Naive thymus-derived CD4-positive, alpha-beta T cell (primary cell): ENCODE results near the gene GSTCD. TPM values are rescaled to one million over a fixed set of nuclear protein-coding genes. Genes with fewer than 3 reads are reported as not detected.
"Not testable (repeated sequence)": the region's sequence is repeated elsewhere in the genome, so short reads cannot be mapped to it uniquely, and the experiment has no call there.

Experiments
- ATAC-seq: fragments of 150-1000 bp; cut with Tn5 transposase; 2 replicates; pipeline ENCODE4 v1.10.0; 2021; ENCODE audit warnings: mild to moderate bottlenecking, moderate library complexity
- CTCF ChIA-PET: fragments of 350-600 bp; sonication (Branson Sonifier 250); formaldehyde crosslinking; loops from one replicate; lab custom pipeline; 2021; ENCODE audit warnings: antibody characterized with exemption; lab: Charles Lee
- POLR2A ChIA-PET: fragments of 350-600 bp; sonication (Branson Sonifier 250); formaldehyde crosslinking; loops from one replicate; lab custom pipeline; 2021; ENCODE audit warnings: antibody characterized with exemption, inconsistent platforms; lab: Charles Lee
- DNase-seq, 9 donors: peaks; one replicate each; pipeline versions ENCODE4 v3.0.0 to v3.0.0-alpha.2; 2020 to 2022; ENCODE audit warnings: mixed read lengths in 1 of 9
- H3K27ac ChIP-seq: one replicate; pipeline ENCODE4 v1.7.0; 2013; ENCODE audit warnings: mild to moderate bottlenecking, low read depth, low read length, moderate library complexity
- H3K27me3 ChIP-seq, 2 donors: one replicate each; pipeline ENCODE4 v1.7.0; 2013; ENCODE audit warnings: low read length in 2 of 2, mild to moderate bottlenecking in 2 of 2, moderate library complexity in 2 of 2; ENCODE audit not compliant: control insufficient read depth in 2 of 2, insufficient read depth in 2 of 2
- H3K36me3 ChIP-seq, 3 experiments: 1 replicate in 2 of 3; 2 replicates in 1 of 3; pipeline ENCODE4 v1.7.0; 2013; ENCODE audit warnings: low read length in 3 of 3, mild to moderate bottlenecking in 3 of 3, moderate library complexity in 1 of 3; ENCODE audit not compliant: insufficient read depth in 3 of 3, control insufficient read depth in 2 of 3
- H3K4me1 ChIP-seq, 2 donors: one replicate each; pipeline ENCODE4 v1.7.0; 2013; ENCODE audit warnings: low read length in 2 of 2, mild to moderate bottlenecking in 2 of 2, moderate library complexity in 1 of 2; ENCODE audit not compliant: control insufficient read depth in 2 of 2, insufficient read depth in 2 of 2
- H3K4me3 ChIP-seq: 2 replicates; pipeline ENCODE4 v1.7.0; 2013; ENCODE audit warnings: mild to moderate bottlenecking, low read length
- H3K9me3 ChIP-seq, 3 experiments: 1 replicate in 2 of 3; 2 replicates in 1 of 3; pipeline ENCODE4 v1.7.0; 2013; ENCODE audit warnings: low read length in 3 of 3; ENCODE audit not compliant: control insufficient read depth in 2 of 3
- H3K27ac Mint-ChIP-seq, 9 donors: one replicate each; pipeline ENCODE4 v1.8.0; 2020 to 2022; ENCODE audit warnings: mixed read lengths in 9 of 9, mild to moderate bottlenecking in 8 of 9, moderate library complexity in 5 of 9, inconsistent platforms in 2 of 9
- H3K27me3 Mint-ChIP-seq, 5 donors: one replicate each; pipeline ENCODE4 v1.8.0; 2021 to 2022; ENCODE audit warnings: mixed read lengths in 5 of 5, mild to moderate bottlenecking in 1 of 5
- H3K36me3 Mint-ChIP-seq, 5 donors: one replicate each; pipeline ENCODE4 v1.8.0; 2020 to 2022; ENCODE audit warnings: mixed read lengths in 5 of 5, mild to moderate bottlenecking in 3 of 5, inconsistent platforms in 1 of 5
- H3K4me1 Mint-ChIP-seq, 7 donors: one replicate each; pipeline ENCODE4 v1.8.0; 2020 to 2022; ENCODE audit warnings: mixed read lengths in 7 of 7, mild to moderate bottlenecking in 3 of 7, inconsistent platforms in 1 of 7
- H3K4me3 Mint-ChIP-seq, 10 donors: one replicate each; pipeline ENCODE4 v1.8.0; 2020 to 2022; ENCODE audit warnings: mild to moderate bottlenecking in 10 of 10, mixed read lengths in 10 of 10, moderate library complexity in 6 of 10, inconsistent platforms in 2 of 10
- H3K9me3 Mint-ChIP-seq, 11 donors: one replicate each; pipeline ENCODE4 v1.8.0; 2020 to 2022; ENCODE audit warnings: mixed read lengths in 11 of 11, mild to moderate bottlenecking in 4 of 11, inconsistent platforms in 1 of 11, moderate library complexity in 1 of 11
- intact Hi-C, 2 donors: fragments of 100-400 bp; cut with micrococcal nuclease; formaldehyde crosslinking; loops; one replicate each; pipeline ENCODE4 v1.15.1; 2023
- polyA plus RNA-seq, 2 donors: library from polyadenylated mRNA; unstranded; fragments of 300-500 nt; fragmentation: Illumina TruSeq; gene quantifications; one replicate each; pipeline ENCODE4 v1.2.3, GENCODE V29; 2021
- total RNA-seq, 6 experiments: library from RNA in 5 of 6; stranded (reverse) in 5 of 6; gene quantifications; 1 replicate in 5 of 6; 2 replicates in 1 of 6; pipeline ENCODE4 v1.2.3 and lab custom pipeline; 2021 to 2026

Gene GSTCD
- total and polyA plus RNA-seq, 7 experiments from 2014 or later, result 3.8 to 9.2 (median 5.8) TPM

GRCh38 chr4:105836537-105836936, 128.0 kb downstream of the GSTCD start:
- intact Hi-C loops, result no loop called here
- Histone ChIP-seq H3K27ac (no peak overlapping the region), H3K36me3 (no peaks in the 10 kb centered on the region), H3K9me3 (no peaks in the 10 kb centered on the region), H3K4me3 (no peak overlapping the region), H3K27me3 (no peaks in the 10 kb centered on the region), H3K4me1 (no peaks in the 10 kb centered on the region)
- peaks cover 2 to 45% (median 23%) of the 10 kb centered on the region in 5 donors for H3K36me3 Mint-ChIP-seq
- no peak overlapping the region for H3K4me3 Mint-ChIP-seq
- H3K4me1 Mint-ChIP-seq, result peaks cover 0 to 7% (median 0%) of the 10 kb centered on the region in 7 donors
- H3K9me3 Mint-ChIP-seq, result peaks cover 0 to 7% (median 0%) of the 10 kb centered on the region in 11 donors
- H3K27ac Mint-ChIP-seq, result no peak overlapping the region
- no peaks in the 10 kb centered on the region for H3K27me3 Mint-ChIP-seq
- POLR2A ChIA-PET, result no interaction called here
- ATAC-seq (no peak), DNase-seq (no peak)
- CTCF ChIA-PET, result no interaction called here

GRCh38 chr4:105837037-105837436, 128.5 kb downstream of the GSTCD start:
- H3K4me3 ChIP-seq, result no peak overlapping the region
- H3K9me3 Mint-ChIP-seq, result peaks cover 0 to 7% (median 0%) of the 10 kb centered on the region in 11 donors
- intact Hi-C loops, result no loop called here
- no peak overlapping the region for H3K27ac ChIP-seq
- H3K27me3 ChIP-seq, result no peaks in the 10 kb centered on the region
- no peak overlapping the region for H3K27ac Mint-ChIP-seq
- POLR2A ChIA-PET, result no interaction called here
- H3K27me3 Mint-ChIP-seq, result no peaks in the 10 kb centered on the region
- no peaks in the 10 kb centered on the region for H3K4me1 ChIP-seq
- H3K36me3 Mint-ChIP-seq, result peaks cover 2 to 45% (median 23%) of the 10 kb centered on the region in 5 donors
- H3K36me3 ChIP-seq, result no peaks in the 10 kb centered on the region
- H3K4me1 Mint-ChIP-seq, result peaks cover 0 to 7% (median 0%) of the 10 kb centered on the region in 7 donors
- H3K9me3 ChIP-seq, result no peaks in the 10 kb centered on the region
- ATAC-seq, result no peak
- no peak overlapping the region for H3K4me3 Mint-ChIP-seq
- DNase-seq, result no peak
- CTCF ChIA-PET, result no interaction called here

DNA sequence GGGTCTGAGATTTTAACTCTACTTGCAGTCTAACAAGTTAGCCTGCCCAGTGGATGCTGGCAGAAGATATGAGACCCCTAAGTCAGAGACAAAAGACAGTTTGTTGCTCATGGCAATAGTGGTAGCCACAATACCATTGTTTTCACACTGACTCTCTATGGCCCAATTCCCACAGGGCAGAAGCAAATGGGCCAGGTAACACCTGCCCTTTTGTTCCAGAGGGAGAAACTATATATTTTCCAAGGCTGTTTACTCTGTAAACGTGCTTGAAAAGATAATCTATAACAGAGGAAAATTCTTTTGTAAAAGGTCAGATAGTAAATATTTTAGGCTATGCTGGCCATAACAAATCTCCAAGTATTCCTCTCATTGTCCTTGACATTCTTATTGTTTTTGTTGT, 129.5 kb downstream of the GSTCD start:
- intact Hi-C loops, result no loop called here
- Mint-ChIP-seq H3K4me1 (peaks cover 0 to 7% (median 0%) of the 10 kb centered on the region in 7 donors), H3K9me3 (peaks cover 0 to 7% (median 0%) of the 10 kb centered on the region in 11 donors), H3K27ac (no peak overlapping the region), H3K4me3 (no peak overlapping the region), H3K27me3 (no peaks in the 10 kb centered on the region), H3K36me3 (peaks cover 2 to 45% (median 20%) of the 10 kb centered on the region in 5 donors)
- Histone ChIP-seq H3K36me3 (no peaks in the 10 kb centered on the region), H3K27ac (no peak overlapping the region), H3K4me1 (no peaks in the 10 kb centered on the region), H3K4me3 (no peak overlapping the region), H3K27me3 (no peaks in the 10 kb centered on the region), H3K9me3 (no peaks in the 10 kb centered on the region)
- ChIA-PET CTCF (no interaction called here), POLR2A (interaction anchor here (0.6 kb wide), 1 partner anchor 10 kb away, joined by 3 read pairs; no protein-coding TSS in a partner anchor)
- no peak for ATAC-seq
- DNase-seq, result no peak

GRCh38 chr4:105840426-105841174, 132.0 kb downstream of the GSTCD start:
- Mint-ChIP-seq H3K27me3 (no peaks in the 10 kb centered on the region), H3K4me1 (peaks cover 0 to 7% (median 0%) of the 10 kb centered on the region in 7 donors), H3K4me3 (no peak overlapping the region), H3K9me3 (peaks cover 0 to 7% (median 0%) of the 10 kb centered on the region in 11 donors), H3K27ac (no peak overlapping the region), H3K36me3 (peaks cover 4 to 43% (median 23%) of the 10 kb centered on the region in 5 donors)
- ChIA-PET CTCF (no interaction called here), POLR2A (no interaction called here)
- Histone ChIP-seq H3K27ac (no peak overlapping the region), H3K4me1 (no peaks in the 10 kb centered on the region), H3K4me3 (no peak overlapping the region), H3K9me3 (no peaks in the 10 kb centered on the region), H3K27me3 (no peaks in the 10 kb centered on the region), H3K36me3 (no peaks in the 10 kb centered on the region)
- intact Hi-C loops, result no loop called here
- DNase-seq, result no peak
- no peak for ATAC-seq

- Histone ChIP-seq H3K4me1 (no peaks in the 10 kb centered on the region), H3K27ac (no peak overlapping the region), H3K27me3 (no peaks in the 10 kb centered on the region), H3K4me3 (no peak overlapping the region), H3K36me3 (no peaks in the 10 kb centered on the region), H3K9me3 (no peaks in the 10 kb centered on the region)
- no peak overlapping the region for H3K27ac Mint-ChIP-seq
- ATAC-seq (no peak), DNase-seq (no peak)
- H3K27me3 Mint-ChIP-seq, result no peaks in the 10 kb centered on the region
- intact Hi-C loops, result no loop called here
- H3K4me3 Mint-ChIP-seq, result no peak overlapping the region
- H3K4me1 Mint-ChIP-seq, result peaks cover 0 to 5% (median 0%) of the 10 kb centered on the region in 7 donors
- POLR2A ChIA-PET, result interaction anchor here (0.6 kb wide), 1 partner anchor 94 kb away, joined by 3 read pairs; no protein-coding TSS in a partner anchor
- CTCF ChIA-PET, result no interaction called here
- H3K9me3 Mint-ChIP-seq, result peaks cover 0 to 1% (median 0%) of the 10 kb centered on the region in 11 donors
- H3K36me3 Mint-ChIP-seq, result peaks cover 0 to 29% (median 16%) of the 10 kb centered on the region in 5 donors
Observed at GRCh38 chr4:105843941-105844340, 135.4 kb downstream of the GSTCD start.

DNA sequence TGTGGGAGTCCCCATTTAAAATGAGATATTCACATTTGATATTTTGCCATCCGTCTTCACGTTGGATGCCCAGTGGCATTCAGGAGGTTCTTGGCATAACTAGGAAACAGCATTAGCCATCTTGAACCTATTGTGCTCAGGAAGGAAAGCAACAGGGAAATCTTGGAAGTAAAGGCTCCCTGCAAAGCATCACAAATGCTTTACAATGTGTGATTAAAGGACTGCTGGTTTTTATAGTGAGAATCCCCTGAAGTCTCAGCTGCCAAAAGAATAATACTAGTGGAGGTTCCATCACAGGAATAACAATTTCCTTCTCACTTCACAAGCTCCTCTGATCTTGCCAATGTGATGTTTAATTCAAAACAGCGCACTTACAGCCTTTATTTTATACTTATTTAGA, 137.0 kb downstream of the GSTCD start:
- Mint-ChIP-seq H3K27ac (no peak overlapping the region), H3K27me3 (no peaks in the 10 kb centered on the region), H3K4me3 (no peak overlapping the region), H3K4me1 (no peaks in the 10 kb centered on the region), H3K9me3 (no peaks in the 10 kb centered on the region), H3K36me3 (peaks cover 0 to 20% (median 11%) of the 10 kb centered on the region in 5 donors)
- POLR2A ChIA-PET, result no interaction called here
- Histone ChIP-seq H3K36me3 (no peaks in the 10 kb centered on the region), H3K9me3 (no peaks in the 10 kb centered on the region), H3K27ac (no peak overlapping the region), H3K27me3 (no peaks in the 10 kb centered on the region), H3K4me1 (no peaks in the 10 kb centered on the region), H3K4me3 (no peak overlapping the region)
- no peak for DNase-seq
- no peak for ATAC-seq
- intact Hi-C loops, result no loop called here
- CTCF ChIA-PET, result no interaction called here

- intact Hi-C loops, CTCF ChIA-PET, H3K27ac ChIP-seq: not testable (repeated sequence)
Observed at GRCh38 chr4:105848359-105848758, 139.8 kb downstream of the GSTCD start.

More at GRCh38 chr4:105848359-105848758, 139.8 kb downstream of the GSTCD start:
- peaks cover 0 to 22% (median 5%) of the 10 kb centered on the region in 5 donors for H3K36me3 Mint-ChIP-seq
- not testable (repeated sequence) for H3K4me3 Mint-ChIP-seq, H3K27me3 ChIP-seq, H3K27ac Mint-ChIP-seq, H3K27me3 Mint-ChIP-seq, DNase-seq, ATAC-seq, H3K4me1 Mint-ChIP-seq, H3K4me3 ChIP-seq, H3K4me1 ChIP-seq, H3K9me3 ChIP-seq, H3K9me3 Mint-ChIP-seq, H3K36me3 ChIP-seq
- POLR2A ChIA-PET, result interaction anchor here (0.6 kb wide), 1 partner anchor 10 kb away, joined by 3 read pairs; no protein-coding TSS in a partner anchor
